HepG2 (cell line): Measurements from ENCODE around the gene SHISA7. TPM values are rescaled to one million over a fixed set of nuclear protein-coding genes. Genes with fewer than 3 reads are reported as not detected.

Source experiments
- AGO1 ChIP-seq: fragments of 200-400 bp; formaldehyde crosslinking; IDR thresholded peaks from 2 replicates; pipeline ENCODE4 v1.6.1; 2017; ENCODE audit warnings: mild to moderate bottlenecking, low read depth, low read length, moderate library complexity; ENCODE audit not compliant: poor library complexity, severe bottlenecking
- CEBPZ ChIP-seq: IDR thresholded peaks from 2 replicates; pipeline ENCODE4 v1.6.1; 2012; ENCODE audit warnings: low read length, improper control_type of control experiment
- HIC2 ChIP-seq: sonication (generic); formaldehyde crosslinking; IDR thresholded peaks from 2 replicates; pipeline ENCODE4 v1.9.0; 2022; ENCODE audit warnings: low read depth, missing genetic modification reagents
- IKZF1 ChIP-seq: fragments of 450-650 bp; IDR thresholded peaks from 2 replicates; pipeline ENCODE4 v1.7.1; 2016
- MLXIP ChIP-seq: sonication (generic); formaldehyde crosslinking; IDR thresholded peaks from 2 replicates; pipeline ENCODE4 v1.9.0; 2021; ENCODE audit warnings: missing genetic modification reagents, borderline replicate concordance
- NFAT5 ChIP-seq: sonication (generic); formaldehyde crosslinking; IDR thresholded peaks from 2 replicates; pipeline ENCODE4 v1.4.0; 2020; ENCODE audit warnings: missing genetic modification reagents
- PLRG1 ChIP-seq: fragments of 450-650 bp; conservative IDR thresholded peaks from 2 replicates; pipeline ENCODE4 v1.6.1; 2016
- SMC3 ChIP-seq: IDR thresholded peaks from 2 replicates; pipeline ENCODE4 v1.6.1; 2011; ENCODE audit warnings: low read length, improper control_type of control experiment
- STAT6 ChIP-seq: sonication (generic); formaldehyde crosslinking; IDR thresholded peaks from 2 replicates; pipeline ENCODE4 v1.4.0; 2020; ENCODE audit warnings: missing genetic modification reagents, mild to moderate bottlenecking, borderline replicate concordance
- TFE3 ChIP-seq: IDR thresholded peaks from 2 replicates; pipeline ENCODE4 v1.6.1; 2016
- ZSCAN31 ChIP-seq: sonication (generic); formaldehyde crosslinking; IDR thresholded peaks from 2 replicates; pipeline ENCODE4 v1.5.0; 2020; ENCODE audit warnings: low read depth, mild to moderate bottlenecking, missing genetic modification reagents
- polyA plus RNA-seq, 8 experiments: library from polyadenylated mRNA; depleted of rRNA in 3 of 8; stranded (reverse) in 7 of 8; unstranded in 1 of 8; fragments of >200 nt; fragmentation: Illumina TruSeq in 4 of 8; extraction: Trizol in 4 of 8; gene quantifications; 2 replicates each; pipeline versions ENCODE4 v1.2.1 to v1.2.3, GENCODE V29; 2011 to 2016; ENCODE audit warnings: low read depth in 4 of 8, missing spikeins in 1 of 8, mixed read lengths in 1 of 8; ENCODE audit not compliant: insufficient read depth in 1 of 8
- total RNA-seq, 5 experiments: library from RNA; depleted of rRNA; stranded (reverse); fragments of >200 nt; fragmentation: Illumina TruSeq; extraction: Trizol; gene quantifications; 2 replicates each; pipeline ENCODE4 v1.2.3, GENCODE V29; 2016; ENCODE audit warnings: low read depth in 1 of 5

Gene SHISA7
- total and polyA plus RNA-seq, 2 of the 13 experiments (the other 11 are each of a cell fraction or from before 2014, with no cell fraction given) = not detected

- no peak for TF ChIP-seq NFAT5 (CRISPR knock-in tag)
- no peak for TF ChIP-seq ZSCAN31
- TF ChIP-seq SMC3 = no peak
- no peak for TF ChIP-seq MLXIP (CRISPR knock-in tag)
- TF ChIP-seq TFE3 (CRISPR knock-in tag) = no peak
- no peak for TF ChIP-seq CEBPZ
- no peak for TF ChIP-seq AGO1
- no peak for TF ChIP-seq STAT6 (CRISPR knock-in tag)
- TF ChIP-seq PLRG1 = no peak
- TF ChIP-seq IKZF1 = no peak
- no peak for TF ChIP-seq HIC2 (CRISPR knock-in tag)
These were observed 24.0 kb downstream of the SHISA7 start (continued) for GRCh38 chr19:55419103-55419502.
